HCT116 (cell line): Measurements from ENCODE around the gene SYT9. TPM values are rescaled to one million over a fixed set of nuclear protein-coding genes. Genes with fewer than 3 reads are reported as not detected.

Experiments used
- ATAC-seq: fragments of 200-7000 bp; cut with Tn5 transposase; 2 replicates; pipeline ENCODE4 v1.9.1; 2020; ENCODE audit warnings: mild to moderate bottlenecking, moderate library complexity
- BruUV-seq: library from RNA; stranded (reverse); fragments of 400-500 nt; replicated peaks from 2 replicates; lab custom pipeline; 2021; lab: Mats Ljungman, UMichigan
- CTCF ChIA-PET: fragments of 300-600 bp; sonication (Branson Sonifier 250); formaldehyde crosslinking; loops from one replicate; lab custom pipeline; 2021; ENCODE audit warnings: antibody characterized with exemption; lab: Charles Lee
- POLR2A ChIA-PET: fragments of 300-600, 350-600 bp; sonication (Branson Sonifier 250); formaldehyde crosslinking; loops from one replicate; lab custom pipeline; 2021; ENCODE audit warnings: antibody characterized with exemption; lab: Charles Lee
- RAD21 ChIA-PET, 2 experiments: fragments of 300-600 bp; sonication (Branson Sonifier 250); formaldehyde crosslinking; loops; one replicate each; lab custom pipeline; 2023; ENCODE audit warnings: low total read pairs in 2 of 2; ENCODE audit not compliant: uncharacterized antibody in 2 of 2, unreplicated experiment in 2 of 2, low non-redundant PET in 1 of 2; lab: Charles Lee
- DNase-seq: peaks from one replicate; pipeline ENCODE4 v3.0.0-alpha.2; 2010; ENCODE audit warnings: low read depth, low spot score
- H2AFZ ChIP-seq: fragments of 200-600 bp; shearing (Covaris generic), sonication (generic); 2 replicates; pipeline ENCODE4 v1.6.1; 2017; ENCODE audit warnings: low read depth, mixed run types, mixed read lengths, antibody characterized with exemption, low read length; ENCODE audit not compliant: poor library complexity, severe bottlenecking
- H3K27ac ChIP-seq: 2 replicates; pipeline ENCODE4 v1.5.1; 2012; ENCODE audit warnings: low read depth, low read length
- H3K27me3 ChIP-seq: fragments of 200-600 bp; sonication (generic); 2 replicates; pipeline ENCODE4 v1.6.1; 2016; ENCODE audit warnings: mixed run types, low read length, mixed read lengths; ENCODE audit not compliant: insufficient read depth
- H3K36me3 ChIP-seq, 2 experiments: fragments of 200-500 bp in 1 of 2; fragments of 200-600 bp in 1 of 2; sonication (Bioruptor generic) in 1 of 2; sonication (generic) in 1 of 2; 2 replicates each; pipeline versions ENCODE4 v1.5.1 to v1.6.1; 2014 to 2016; ENCODE audit warnings: low read length in 2 of 2, inconsistent platforms in 1 of 2, mixed read lengths in 1 of 2, mixed run types in 1 of 2; ENCODE audit not compliant: insufficient read depth in 2 of 2, control insufficient read depth in 1 of 2
- H3K4me1 ChIP-seq, 2 experiments: fragments of 200-600 bp in 1 of 2; sonication (generic) in 1 of 2; 2 replicates each; pipeline versions ENCODE4 v1.5.1 to v1.6.1; 2012 to 2017; ENCODE audit warnings: low read length in 2 of 2, inconsistent platforms in 1 of 2, mild to moderate bottlenecking in 1 of 2, mixed read lengths in 1 of 2, mixed run types in 1 of 2, moderate library complexity in 1 of 2; ENCODE audit not compliant: insufficient read depth in 2 of 2, control insufficient read depth in 1 of 2
- H3K4me2 ChIP-seq: fragments of 200-600 bp; sonication (generic); 2 replicates; pipeline ENCODE4 v1.6.1; 2017; ENCODE audit warnings: mixed run types, low read length, mixed read lengths
- H3K4me3 ChIP-seq, 2 experiments: fragments of 200-600 bp in 1 of 2; sonication (generic) in 1 of 2; replicated peaks in 1 of 2; 2 replicates each; pipeline ENCODE4 v1.5.1; 2011 to 2016; ENCODE audit warnings: low read length in 2 of 2, control low read depth in 1 of 2, low read depth in 1 of 2, mild to moderate bottlenecking in 1 of 2, mixed read lengths in 1 of 2, mixed run types in 1 of 2
- H3K79me2 ChIP-seq: fragments of 200-600 bp; sonication (generic); 2 replicates; pipeline ENCODE4 v1.6.1; 2017; ENCODE audit warnings: mild to moderate bottlenecking, mixed run types, low read length, moderate library complexity, mixed read lengths; ENCODE audit not compliant: insufficient read depth
- H3K9ac ChIP-seq: fragments of 200-600 bp; sonication (generic); 2 replicates; pipeline ENCODE4 v1.6.1; 2016; ENCODE audit warnings: low read length, mixed read lengths
- H3K9me2 ChIP-seq: fragments of 200-600 bp; sonication (generic), shearing (Covaris generic); 2 replicates; pipeline ENCODE4 v1.6.1; 2017; ENCODE audit warnings: mixed run types, mild to moderate bottlenecking, moderate library complexity; ENCODE audit not compliant: insufficient read depth
- H3K9me3 ChIP-seq, 2 experiments: fragments of 200-500 bp in 1 of 2; fragments of 200-600 bp in 1 of 2; sonication (Bioruptor generic) in 1 of 2; sonication (generic) in 1 of 2; 2 replicates each; pipeline ENCODE4 v1.6.1; 2014 to 2017; ENCODE audit warnings: low read length in 2 of 2, mixed read lengths in 2 of 2, inconsistent platforms in 1 of 2, low read depth in 1 of 2, mild to moderate bottlenecking in 1 of 2, mixed run types in 1 of 2, moderate library complexity in 1 of 2; ENCODE audit not compliant: control insufficient read depth in 1 of 2, insufficient read depth in 1 of 2
- H4K20me1 ChIP-seq: fragments of 200-600 bp; sonication (generic), shearing (Covaris generic); 2 replicates; pipeline ENCODE4 v1.6.1; 2017; ENCODE audit warnings: mixed run types, mild to moderate bottlenecking, moderate library complexity; ENCODE audit not compliant: insufficient read depth
- ATF3 ChIP-seq: IDR thresholded peaks from 2 replicates; pipeline ENCODE4 v1.6.1; 2012
- CBX3 ChIP-seq: IDR thresholded peaks from 2 replicates; pipeline ENCODE4 v1.6.1; 2012; ENCODE audit warnings: low read depth
- CEBPB ChIP-seq: IDR thresholded peaks from 2 replicates; pipeline ENCODE4 v1.6.1; 2012; ENCODE audit warnings: low read depth
- CTCF ChIP-seq, 3 experiments: fragments of 200-600 bp in 1 of 3; sonication (generic) in 1 of 3; IDR thresholded peaks in 2 of 3; conservative IDR thresholded peaks in 1 of 3; 2 replicates each; pipeline ENCODE4 v1.5.1; 2012 to 2017; ENCODE audit warnings: low read depth in 2 of 3, low read length in 2 of 3, antibody characterized with exemption in 1 of 3, borderline replicate concordance in 1 of 3, control low read depth in 1 of 3, mild to moderate bottlenecking in 1 of 3, mixed read lengths in 1 of 3, mixed run types in 1 of 3, moderate library complexity in 1 of 3; ENCODE audit not compliant: insufficient read depth in 1 of 3
- EGR1 ChIP-seq: IDR thresholded peaks from 2 replicates; pipeline ENCODE4 v1.6.1; 2012; ENCODE audit warnings: low read depth
- ELF1 ChIP-seq: IDR thresholded peaks from 2 replicates; pipeline ENCODE4 v1.6.1; 2012; ENCODE audit warnings: low read depth, borderline replicate concordance
- JUND ChIP-seq: IDR thresholded peaks from 2 replicates; pipeline ENCODE4 v1.6.1; 2012
- POLR2AphosphoS5 ChIP-seq: IDR thresholded peaks from 2 replicates; pipeline ENCODE4 v1.6.1; 2011; ENCODE audit warnings: mild to moderate bottlenecking, low read depth, low read length, moderate library complexity
- REST ChIP-seq: IDR thresholded peaks from 2 replicates; pipeline ENCODE4 v1.6.1; 2012; ENCODE audit warnings: low read depth
- SIN3A ChIP-seq: IDR thresholded peaks from 2 replicates; pipeline ENCODE4 v1.6.1; 2012; ENCODE audit warnings: low read depth
- SRF ChIP-seq: IDR thresholded peaks from 2 replicates; pipeline ENCODE4 v1.6.1; 2012; ENCODE audit warnings: low read depth
- TCF7L2 ChIP-seq: IDR thresholded peaks from 2 replicates; pipeline ENCODE4 v1.7.0; 2011; ENCODE audit warnings: borderline replicate concordance, inconsistent platforms; ENCODE audit not compliant: insufficient read depth, insufficient read length; ENCODE audit errors: extremely low read depth
- ZFX ChIP-seq: fragments of 450-650 bp; IDR thresholded peaks from 2 replicates; pipeline ENCODE4 v1.6.1; 2017
- intact Hi-C: fragments of 100-400 bp; cut with micrococcal nuclease; formaldehyde crosslinking; loops from 2 replicates; pipeline ENCODE4 v1.10.0; 2022
- total RNA-seq: library from RNA; stranded (reverse); gene quantifications from one replicate; pipeline ENCODE4 v1.2.1, GENCODE V29; 2021; ENCODE audit not compliant: unreplicated experiment

The SYT9 gene
- total RNA-seq, 1 experiment from 2014 or later, result not detected

GRCh38 chr11:7439746-7440320, 188.1 kb downstream of the SYT9 start:
- RAD21 ChIA-PET, result no interaction called here
- no peak overlapping the region for H2AFZ ChIP-seq

More at GRCh38 chr11:7439746-7440320, 188.1 kb downstream of the SYT9 start:
- TF ChIP-seq SIN3A (no peak), REST (no peak), SRF (no peak), JUND (no peak), POLR2AphosphoS5 (no peak), CBX3 (no peak), TCF7L2 (no peak), EGR1 (no peak), CTCF (IDR thresholded peaks at IDR 0.05 in 2 of 3, conservative IDR thresholded peaks at IDR 0.05 in 1 of 3; ENCODE audit: borderline replicate concordance in 1 of 3, insufficient read depth in 1 of 3, low read depth in 2 of 3, low read length in 2 of 3) (no peak), CEBPB (no peak), ZFX (no peak), ATF3 (no peak), ELF1 (no peak)
- TF ChIP-seq, all 23 proteins: peak for 0
- Histone ChIP-seq H3K36me3 (no peaks in the 10 kb centered on the region), H3K79me2 (no peaks in the 10 kb centered on the region), H3K4me2 (no peak overlapping the region), H3K27me3 (peaks cover 61% of the 10 kb centered on the region), H3K9me2 (no peaks in the 10 kb centered on the region), H3K9me3 (no peaks in the 10 kb centered on the region), H3K27ac (no peak overlapping the region), H3K4me1 (no peaks in the 10 kb centered on the region), H3K4me3 (no peak overlapping the region), H3K9ac (no peak overlapping the region), H4K20me1 (no peaks in the 10 kb centered on the region)
- POLR2A ChIA-PET, result no interaction called here
- CTCF ChIA-PET, result no interaction called here
- no TSS peak for BruUV-seq
- intact Hi-C loops, result loop anchor here (5.0 to 10.0 kb wide), 2 partner anchors 227 to 685 kb away; no protein-coding TSS in a partner anchor
- ATAC-seq, result no peak
- DNase-seq, result no peak
